ENCODE measurements around the gene NR4A1. TPM values are rescaled to one million over a fixed set of nuclear protein-coding genes. Genes with fewer than 3 reads are reported as not detected.
A peak's percentile ranks its signal among the peaks of the same experiment; 100 is the strongest.

The NR4A1 gene
- total and polyA plus RNA-seq, 9 of the 15 experiments (the other 6 are each of a cell fraction or from before 2014, with no cell fraction given), result 0.07 to 4.7 (median 1.9) TPM; not detected in 1

DNA sequence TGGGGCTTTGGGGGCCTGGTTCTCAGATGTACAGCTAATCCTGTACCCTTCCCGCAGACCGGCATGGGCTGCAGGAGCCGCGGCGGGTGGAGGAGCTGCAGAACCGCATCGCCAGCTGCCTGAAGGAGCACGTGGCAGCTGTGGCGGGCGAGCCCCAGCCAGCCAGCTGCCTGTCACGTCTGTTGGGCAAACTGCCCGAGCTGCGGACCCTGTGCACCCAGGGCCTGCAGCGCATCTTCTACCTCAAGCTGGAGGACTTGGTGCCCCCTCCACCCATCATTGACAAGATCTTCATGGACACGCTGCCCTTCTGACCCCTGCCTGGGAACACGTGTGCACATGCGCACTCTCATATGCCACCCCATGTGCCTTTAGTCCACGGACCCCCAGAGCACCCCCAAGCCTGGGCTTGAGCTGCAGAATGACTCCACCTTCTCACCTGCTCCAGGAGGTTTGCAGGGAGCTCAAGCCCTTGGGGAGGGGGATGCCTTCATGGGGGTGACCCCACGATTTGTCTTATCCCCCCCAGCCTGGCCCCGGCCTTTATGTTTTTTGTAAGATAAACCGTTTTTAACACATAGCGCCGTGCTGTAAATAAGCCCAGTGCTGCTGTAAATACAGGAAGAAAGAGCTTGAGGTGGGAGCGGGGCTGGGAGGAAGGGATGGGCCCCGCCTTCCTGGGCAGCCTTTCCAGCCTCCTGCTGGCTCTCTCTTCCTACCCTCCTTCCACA lies 7.6 kb downstream of the NR4A1 start:
- H3K79me2 ChIP-seq (ENCODE audit: control insufficient read depth, insufficient read depth, low read length), result no peaks in the 10 kb centered on the region
- no peak for DNase-seq (ENCODE audit: extremely low read depth in 1 of 4, low spot score in 3 of 4)
- CTCF ChIA-PET (ENCODE audit: low intra/inter-chr PET ratio), result no interaction called here
- H3K9me1 ChIP-seq (ENCODE audit: control insufficient read depth, insufficient read depth, low read length), result no peaks in the 10 kb centered on the region
- in situ Hi-C loops (cut with MboI), result no loop called here
- ATAC-seq, result no peak
- no peak overlapping the region for H2AFZ ChIP-seq (ENCODE audit: low read depth, low read length)
- no peaks in the 10 kb centered on the region for H4K20me1 ChIP-seq (replicated peaks; ENCODE audit: control insufficient read depth, insufficient read depth, low read length)
- BruUV-seq (replicated peaks), result no TSS peak
- intact Hi-C loops (cut with micrococcal nuclease), result no loop called here
- no peak for TF ChIP-seq FOSL1 (tag; conservative IDR thresholded peaks at IDR 0.05)
- TF ChIP-seq NR4A1 (CRISPR knock-in tag; IDR thresholded peaks at IDR 0.05), result peak; percentile 42; the same call in 1 of the 2 replicates
- TF ChIP-seq NR4A1 (tag; IDR thresholded peaks at IDR 0.05), result no peak
- no peaks in the 10 kb centered on the region for H3K9me3 ChIP-seq (replicated peaks; ENCODE audit: control insufficient read depth, insufficient read depth, low read depth, low read length)
- FAIRE-seq, result no peak
- 50% methylated on average over 22 of the region's 25 CpGs for WGBS (ENCODE audit: insufficient coverage, low coverage, missing lambda C conversion rate)
- H3K4me1 ChIP-seq (replicated peaks in 1 of 2; ENCODE audit: control insufficient read depth in 2 of 2, insufficient read depth in 2 of 2, low read length in 2 of 2), result peaks cover 3 to 38% of the 10 kb centered on the region in 2 experiments; a peak in 4 of 5 replicates
- no peak overlapping the region for H3K4me3 ChIP-seq
- H3K27me3 ChIP-seq (ENCODE audit: control insufficient read depth in 2 of 2, insufficient read depth in 2 of 2, low read length in 2 of 2), result peaks cover 0 to 16% of the 10 kb centered on the region in 2 experiments; a peak in 3 of 5 replicates
- H3K27ac ChIP-seq (ENCODE audit: extremely low read depth, low read depth, low read length), result no peak overlapping the region
- no peaks in the 10 kb centered on the region for H3K36me3 ChIP-seq (ENCODE audit: control insufficient read depth, insufficient read depth, low read length)
- peak overlapping the region in 1 of 2 experiments; percentile 31; a peak in 2 of 4 replicates for H3K9ac ChIP-seq (ENCODE audit: insufficient read depth in 1 of 2, low read depth in 2 of 2, low read length in 2 of 2)
- POLR2A ChIA-PET, result interaction anchor here (0.5 to 1.6 kb wide), 3 partner anchors 10 to 332 kb away, joined by 3 to 6 read pairs (median 4); no protein-coding TSS in a partner anchor
- no peak overlapping the region for H3K4me2 ChIP-seq (ENCODE audit: insufficient read depth, low read length)

All from K562 (cell line).